Stimulated activated CD8-positive, alpha-beta memory T cell treated with anti-CD3 and anti-CD28 coated beads, Interleukin-4, amount 100 ng/mL, for 1 hour (primary cell): ENCODE results near the gene ZNF345.

Source experiments
- DNase-seq, 2 donors: peaks; one replicate each; pipeline ENCODE4 v3.0.0-alpha.2; 2020; ENCODE audit warnings: low read depth in 2 of 2, low spot score in 1 of 2

The ZNF345 gene

DNA sequence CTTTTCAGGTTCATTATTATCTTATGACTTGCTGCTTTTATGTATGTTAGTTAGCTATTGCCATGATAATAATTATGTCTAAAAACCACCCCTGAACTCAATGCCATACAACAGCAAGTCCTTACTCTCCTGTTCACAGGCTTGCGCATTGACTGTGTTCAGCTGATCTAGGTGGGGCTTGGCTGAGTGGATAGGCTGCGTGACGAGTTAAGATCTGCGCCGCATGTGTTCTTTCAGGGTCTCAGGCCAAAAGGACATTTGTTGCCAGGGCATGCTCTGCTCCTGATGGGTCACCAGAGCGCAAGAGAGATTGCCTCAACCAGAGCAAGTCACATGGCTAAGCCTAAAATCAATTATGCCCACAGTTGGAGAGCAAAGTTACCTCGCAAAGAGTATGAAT, 66.3 kb downstream of the ZNF345 start:
- DNase-seq = no peak

DNA sequence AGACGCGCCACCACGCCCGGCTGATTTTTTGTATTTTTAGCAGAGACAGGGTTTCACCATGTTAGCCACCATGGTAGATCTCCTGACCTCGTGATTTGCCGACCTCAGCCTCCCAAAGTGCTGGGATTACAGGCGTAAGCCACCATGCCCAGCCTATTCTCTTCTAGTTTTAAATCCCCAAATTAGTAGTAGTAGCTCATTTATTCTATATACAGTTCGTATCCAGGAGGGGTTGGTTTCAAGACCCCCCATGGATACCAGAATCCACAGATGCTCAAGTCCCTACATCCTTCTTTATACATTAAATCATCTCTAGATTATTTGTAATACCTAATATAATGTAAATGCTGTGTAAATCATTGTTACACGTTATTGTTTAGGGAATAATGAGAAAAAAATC, 67.4 kb downstream of the ZNF345 start:
- no peak for DNase-seq
